HG03064 (cell line): ENCODE results near the gene EN2.

Experiments used
- ATAC-seq: cut with Tn5 transposase; IDR thresholded peaks from one replicate; pipeline ENCODE4 v1.9.1; 2021; ENCODE audit warnings: low read depth; ENCODE audit not compliant: unreplicated experiment

The EN2 gene

GRCh38 chr7:155483245-155483644 lies 25.3 kb downstream of the EN2 start:
- ATAC-seq = no peak

DNA sequence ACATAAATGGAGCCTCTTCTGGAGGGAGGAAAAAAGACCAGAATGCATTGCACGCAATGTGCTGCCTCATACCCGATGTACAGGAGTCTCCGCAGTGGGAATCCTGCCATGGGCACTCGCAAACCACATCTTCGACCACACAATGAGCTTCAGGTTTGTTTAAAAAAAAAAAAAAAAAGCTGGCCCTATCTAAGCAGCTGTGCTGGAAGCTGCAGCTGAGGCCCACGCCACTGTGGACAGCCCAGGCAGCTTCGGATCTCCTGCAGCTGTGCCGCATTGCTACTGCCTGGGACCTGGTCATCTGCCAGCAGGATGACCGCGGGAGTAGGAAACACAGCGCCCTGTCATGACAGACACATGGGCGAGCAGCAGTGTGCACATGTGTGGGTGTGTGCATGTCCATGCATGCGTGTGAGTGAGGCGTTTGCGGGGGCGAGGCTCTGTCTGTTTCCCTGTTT lies 26.0 kb downstream of the EN2 start:
- ATAC-seq = no peak

DNA sequence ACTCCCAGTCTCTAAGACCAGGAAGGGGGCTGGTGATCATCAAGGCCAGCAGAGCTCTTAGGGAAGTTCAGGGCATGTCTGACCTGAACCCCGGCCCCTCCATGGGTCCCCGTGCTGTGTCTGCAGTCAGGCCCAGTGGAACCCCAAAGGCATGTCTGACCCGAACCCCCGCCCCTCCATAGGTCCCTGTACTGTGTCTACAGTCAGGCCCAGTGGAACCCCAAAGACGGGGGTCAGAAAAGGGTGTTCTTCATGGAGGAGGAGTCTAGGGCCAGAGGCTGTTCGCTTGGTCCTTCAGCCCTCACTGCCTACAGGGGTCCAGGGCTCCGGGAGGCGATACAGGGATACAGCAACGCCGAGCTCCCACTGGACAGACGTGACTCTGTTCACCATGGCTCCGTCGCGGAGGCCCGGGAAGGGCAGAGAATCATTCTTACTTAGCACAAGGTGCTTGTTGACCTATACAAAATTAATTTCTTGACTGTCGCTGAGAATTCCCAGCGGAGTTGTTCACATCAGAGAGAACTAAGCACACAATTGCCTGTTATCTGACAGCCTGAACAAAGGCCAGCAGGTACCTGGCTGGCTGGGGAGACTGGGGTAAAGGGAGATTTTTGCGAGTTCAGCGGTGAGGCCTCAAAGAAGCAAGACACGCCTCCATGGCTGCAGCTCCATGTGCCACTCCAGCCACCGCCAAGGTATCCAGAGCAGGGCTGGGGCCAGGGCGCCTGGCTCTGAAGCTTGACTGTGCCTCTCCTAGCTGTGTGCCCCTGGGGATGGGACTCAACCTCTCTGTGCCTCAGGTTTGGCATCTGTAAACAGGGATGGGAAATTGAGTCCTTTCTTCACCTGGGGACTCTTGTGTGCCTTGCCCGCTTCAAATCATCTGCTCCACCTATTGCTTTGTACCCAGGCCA lies 26.8 kb downstream of the EN2 start:
- no peak for ATAC-seq

DNA sequence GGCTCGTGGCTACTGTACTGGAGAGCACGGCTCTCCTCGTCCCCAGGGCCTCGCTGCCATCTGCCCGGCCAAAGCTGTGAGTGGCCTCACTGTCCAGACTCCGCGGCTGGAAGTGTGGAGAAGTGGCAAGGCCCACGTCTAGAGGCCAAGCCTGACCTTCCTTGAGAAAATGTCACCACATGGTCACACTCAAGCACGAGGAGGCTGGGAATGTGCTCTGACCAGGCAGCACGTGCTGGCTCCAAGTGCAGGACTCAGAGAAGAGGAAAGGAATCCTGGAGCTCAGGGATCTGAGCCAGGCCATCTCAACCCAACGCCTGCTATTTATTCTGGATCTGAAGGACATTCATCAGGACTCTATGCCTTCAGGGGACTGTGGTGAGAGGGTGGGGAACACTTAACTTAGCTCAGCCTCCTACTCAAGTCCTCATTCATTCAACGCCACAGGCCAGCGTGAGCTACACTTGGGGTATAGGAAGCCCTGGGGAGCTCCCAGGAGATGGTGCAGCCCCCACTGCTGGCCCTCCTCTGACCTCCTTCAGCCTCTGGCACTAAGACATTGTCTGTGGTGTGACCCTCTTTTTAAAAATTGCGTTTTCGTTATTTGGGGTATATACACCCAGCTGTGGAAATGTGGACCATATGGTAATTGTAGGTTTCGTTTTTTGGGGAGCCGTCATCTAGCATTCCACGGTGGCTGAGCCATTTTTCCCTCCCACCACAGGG lies 29.0 kb downstream of the EN2 start:
- no peak for ATAC-seq

- no peak for ATAC-seq
Observed at GRCh38 chr7:155487509-155488482, 29.9 kb downstream of the EN2 start.

- no peak for ATAC-seq
Observed at GRCh38 chr7:155488483-155489127, 30.7 kb downstream of the EN2 start.

- ATAC-seq = no peak
Observed at GRCh38 chr7:155489158-155489840, 31.4 kb downstream of the EN2 start.

GRCh38 chr7:155489862-155490696 lies 32.1 kb downstream of the EN2 start:
- no peak for ATAC-seq

DNA sequence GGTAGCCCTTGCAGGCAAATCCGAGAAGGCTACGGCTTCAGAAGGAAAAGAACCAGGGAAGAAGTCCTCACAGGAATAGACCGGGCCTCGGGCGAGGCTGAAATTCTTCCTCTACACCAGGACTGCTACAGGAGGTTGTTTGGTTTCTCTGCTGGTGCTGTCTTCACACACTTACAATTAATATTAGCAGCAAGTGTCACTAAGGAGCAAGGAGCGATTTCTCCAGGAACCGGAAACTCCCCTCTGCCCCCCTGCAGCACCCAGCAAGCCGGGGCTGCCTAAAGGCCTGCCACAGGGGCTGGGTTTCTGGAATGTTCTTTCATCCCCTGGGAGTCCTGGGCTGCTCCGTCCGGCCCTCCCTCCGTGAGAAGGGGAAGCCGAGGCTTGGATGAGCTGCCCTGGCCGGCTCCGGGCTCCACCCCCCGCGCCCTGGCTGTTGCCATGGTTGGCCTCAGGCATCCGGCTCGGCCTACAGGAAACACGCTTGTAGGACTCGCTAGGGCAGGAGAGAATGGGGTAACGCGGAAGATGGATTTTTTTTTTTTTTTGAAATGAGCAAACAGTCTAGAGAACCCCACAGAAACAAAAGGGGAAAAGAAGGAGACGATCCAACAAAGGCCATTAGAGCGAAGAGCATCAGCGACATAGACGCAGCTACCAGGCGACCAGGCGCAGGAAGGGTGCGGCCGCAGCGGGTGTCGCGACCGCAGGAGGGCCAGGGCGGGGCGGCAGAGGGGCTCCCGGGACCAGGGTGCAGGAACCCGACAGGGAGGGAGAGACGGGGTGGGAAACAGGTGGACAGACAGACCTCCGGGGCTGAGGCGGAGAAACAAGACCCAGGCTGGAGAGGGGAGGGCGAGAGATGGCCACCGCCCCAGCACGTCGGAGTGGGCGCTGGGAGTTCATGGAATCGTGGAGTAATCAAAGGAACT lies 33.0 kb downstream of the EN2 start:
- no peak for ATAC-seq

DNA sequence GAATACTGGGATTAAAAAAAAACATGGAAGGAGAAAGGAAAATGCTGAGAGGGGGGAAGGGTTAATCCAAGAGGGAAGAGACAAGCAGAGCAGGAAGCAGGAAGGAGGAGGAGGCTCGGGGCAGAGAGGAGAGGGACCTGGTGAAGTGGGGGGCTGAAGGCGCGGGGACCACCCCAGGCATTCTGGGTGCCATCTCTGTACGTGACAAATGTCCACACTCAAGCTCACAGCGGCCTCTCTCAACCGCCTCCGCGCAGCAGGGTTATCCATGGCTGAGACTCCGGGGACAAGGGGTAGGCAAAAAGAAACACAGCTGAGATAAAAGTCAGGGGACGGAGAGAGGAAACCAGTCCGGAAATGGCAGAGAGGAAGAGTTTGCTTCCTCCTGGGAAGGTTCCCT lies 33.9 kb downstream of the EN2 start:
- no peak for ATAC-seq

DNA sequence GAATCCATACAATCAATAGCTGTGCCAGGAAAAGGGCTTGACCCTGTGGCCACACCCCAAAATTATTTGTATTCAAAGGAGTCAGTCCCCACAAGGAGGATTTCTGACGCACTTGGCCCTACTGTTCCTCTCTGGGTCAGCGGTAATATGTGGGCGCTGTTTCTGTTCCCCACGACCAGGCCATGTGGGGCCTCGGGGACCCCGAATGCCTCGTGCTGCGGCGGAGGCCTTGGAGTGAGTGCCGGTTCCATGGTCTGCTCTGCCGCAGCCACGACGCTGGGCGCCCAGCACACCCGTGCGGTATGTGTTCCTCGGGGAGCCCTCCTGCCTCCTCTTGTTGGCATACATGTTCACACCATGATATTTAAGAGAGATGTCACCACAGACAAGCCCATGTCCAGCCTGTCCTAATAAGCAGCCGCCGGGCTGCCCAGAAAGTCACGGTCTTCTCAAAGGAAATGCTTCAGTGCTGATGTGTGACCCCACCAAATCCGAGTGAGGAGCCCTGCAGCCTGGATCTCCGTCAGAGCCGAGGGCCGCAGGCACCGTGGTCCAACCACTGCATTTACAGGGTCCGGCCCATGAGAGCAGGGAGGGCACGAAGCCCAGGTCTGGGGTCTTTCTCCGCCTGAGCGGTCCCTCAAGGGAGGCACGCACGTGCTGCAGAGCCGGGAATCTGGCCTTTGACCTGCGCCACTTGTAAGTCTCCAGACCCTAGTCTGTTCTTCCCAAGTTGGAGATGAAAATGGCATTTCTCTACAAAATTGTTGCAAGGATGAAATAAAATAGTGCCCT lies 36.0 kb downstream of the EN2 start:
- ATAC-seq = no peak

- no peak for ATAC-seq
Observed at GRCh38 chr7:155494551-155494950, 36.6 kb downstream of the EN2 start.

- no peak for ATAC-seq
Observed at GRCh38 chr7:155495440-155496248, 37.7 kb downstream of the EN2 start.

DNA sequence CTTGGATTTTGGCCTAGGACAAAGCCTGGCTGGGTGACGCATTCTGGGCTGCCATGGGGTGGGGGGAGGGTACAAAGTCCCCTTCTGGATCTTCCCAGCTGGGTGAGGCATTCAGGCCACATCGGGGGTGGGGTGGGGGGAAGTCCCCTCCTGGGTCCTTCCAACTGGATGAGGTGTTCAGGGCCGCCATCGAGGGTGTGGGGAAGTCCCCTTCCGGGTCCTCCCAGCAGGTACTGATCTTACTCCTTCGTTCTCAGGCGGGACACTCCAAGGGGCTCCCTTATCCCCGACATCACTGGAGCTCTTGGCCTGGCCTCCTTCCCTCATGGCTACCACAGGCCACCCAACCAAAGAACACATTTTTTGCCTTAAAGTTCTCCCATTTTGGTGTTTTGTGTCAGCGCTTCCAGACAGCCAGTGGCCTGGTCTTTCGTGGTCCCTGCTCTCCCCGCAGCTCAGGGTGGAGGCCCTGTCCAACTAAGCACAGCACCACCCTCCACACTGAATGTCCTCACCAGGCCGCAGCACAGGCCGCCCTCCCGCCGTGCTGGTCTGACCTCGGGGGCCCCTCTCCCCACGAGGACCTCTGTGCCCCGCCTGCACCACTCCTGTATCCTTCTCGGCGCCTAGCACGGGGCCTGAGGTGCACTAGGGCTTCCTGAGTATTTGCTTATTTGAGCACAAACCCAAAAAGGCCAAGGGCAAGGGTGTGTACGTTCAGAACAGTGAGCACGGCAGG lies 38.5 kb downstream of the EN2 start:
- no peak for ATAC-seq

DNA sequence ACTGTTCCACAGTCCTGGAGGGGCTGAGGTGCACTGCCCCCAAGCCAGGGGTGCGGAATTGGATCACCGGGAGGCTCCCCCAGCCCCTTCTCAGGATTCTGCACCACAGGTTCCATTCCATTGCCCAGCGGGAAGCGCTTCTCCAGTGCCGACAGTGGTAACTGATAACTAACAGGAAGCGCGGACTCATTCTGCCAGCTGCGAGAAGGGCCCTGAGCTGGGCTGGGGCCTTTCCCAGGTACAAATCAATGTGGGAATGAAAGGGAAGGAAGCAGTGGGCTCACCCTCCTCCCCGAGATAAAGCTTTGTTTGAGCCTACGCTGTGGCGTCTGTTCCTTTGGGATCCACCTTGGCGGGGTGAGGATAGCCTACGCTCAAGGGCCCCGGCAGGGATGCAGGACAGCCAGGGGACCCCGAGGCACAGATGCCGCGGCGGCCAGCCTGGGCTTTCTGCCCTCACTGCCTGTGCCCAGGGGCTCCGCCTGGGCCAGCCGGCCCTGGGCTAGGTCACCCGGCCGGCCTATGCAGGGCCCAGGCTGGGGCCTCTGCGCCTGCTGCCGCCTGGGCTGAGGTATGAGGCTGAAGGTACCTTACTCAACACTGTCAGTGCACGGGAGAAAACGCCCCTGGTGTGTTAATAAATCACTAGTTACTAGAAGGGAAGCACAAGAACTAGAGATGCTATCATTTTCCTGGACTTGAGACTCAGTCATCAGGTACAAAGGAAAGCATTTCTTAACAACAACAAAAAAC lies 39.4 kb downstream of the EN2 start:
- ATAC-seq = no peak
